GM21717 (cell line): ENCODE data around the gene KCNAB2.

Experiments
- ATAC-seq: cut with Tn5 transposase; IDR thresholded peaks from one replicate; pipeline ENCODE4 v1.9.1; 2021; ENCODE audit warnings: mild to moderate bottlenecking, moderate library complexity; ENCODE audit not compliant: unreplicated experiment

Gene KCNAB2

GRCh38 chr1:6106321-6106731, 60.6 kb downstream of the KCNAB2 start:
- ATAC-seq: no peak

- ATAC-seq: no peak
Observed at GRCh38 chr1:6106977-6107376, 61.3 kb downstream of the KCNAB2 start.

- ATAC-seq: no peak
Observed at GRCh38 chr1:6107409-6108356, 62.0 kb downstream of the KCNAB2 start.

GRCh38 chr1:6108476-6108875, 62.8 kb downstream of the KCNAB2 start:
- no peak for ATAC-seq

GRCh38 chr1:6108937-6109614, 63.4 kb downstream of the KCNAB2 start:
- no peak for ATAC-seq

GRCh38 chr1:6109688-6110087, 64.0 kb downstream of the KCNAB2 start:
- no peak for ATAC-seq

GRCh38 chr1:6110326-6110725, 64.6 kb downstream of the KCNAB2 start:
- no peak for ATAC-seq

GRCh38 chr1:6111571-6111970, 65.9 kb downstream of the KCNAB2 start:
- ATAC-seq: no peak

- ATAC-seq: no peak
Observed at GRCh38 chr1:6111991-6112689, 66.5 kb downstream of the KCNAB2 start.

GRCh38 chr1:6112690-6113005, 67.0 kb downstream of the KCNAB2 start:
- no peak for ATAC-seq

- ATAC-seq: no peak
Observed at GRCh38 chr1:6113116-6113515, 67.4 kb downstream of the KCNAB2 start.

- no peak for ATAC-seq
Observed at GRCh38 chr1:6113745-6114144, 68.1 kb downstream of the KCNAB2 start.

- no peak for ATAC-seq
Observed at GRCh38 chr1:6116137-6116536, 70.4 kb downstream of the KCNAB2 start.

GRCh38 chr1:6117064-6117463, 71.4 kb downstream of the KCNAB2 start:
- ATAC-seq: no peak

GRCh38 chr1:6117624-6118023, 71.9 kb downstream of the KCNAB2 start:
- ATAC-seq: no peak

GRCh38 chr1:6118415-6118814, 72.7 kb downstream of the KCNAB2 start:
- no peak for ATAC-seq

- no peak for ATAC-seq
Observed at GRCh38 chr1:6121021-6121421, 75.3 kb downstream of the KCNAB2 start.

- no peak for ATAC-seq
Observed at GRCh38 chr1:6121651-6122370, 76.1 kb downstream of the KCNAB2 start.

GRCh38 chr1:6123083-6123482, 77.4 kb downstream of the KCNAB2 start:
- ATAC-seq: no peak

GRCh38 chr1:6123816-6124215, 78.1 kb downstream of the KCNAB2 start:
- no peak for ATAC-seq

- no peak for ATAC-seq
Observed at GRCh38 chr1:6124341-6124740, 78.7 kb downstream of the KCNAB2 start.
